ENCODE measurements around the gene TTC28.

Gene TTC28

DNA sequence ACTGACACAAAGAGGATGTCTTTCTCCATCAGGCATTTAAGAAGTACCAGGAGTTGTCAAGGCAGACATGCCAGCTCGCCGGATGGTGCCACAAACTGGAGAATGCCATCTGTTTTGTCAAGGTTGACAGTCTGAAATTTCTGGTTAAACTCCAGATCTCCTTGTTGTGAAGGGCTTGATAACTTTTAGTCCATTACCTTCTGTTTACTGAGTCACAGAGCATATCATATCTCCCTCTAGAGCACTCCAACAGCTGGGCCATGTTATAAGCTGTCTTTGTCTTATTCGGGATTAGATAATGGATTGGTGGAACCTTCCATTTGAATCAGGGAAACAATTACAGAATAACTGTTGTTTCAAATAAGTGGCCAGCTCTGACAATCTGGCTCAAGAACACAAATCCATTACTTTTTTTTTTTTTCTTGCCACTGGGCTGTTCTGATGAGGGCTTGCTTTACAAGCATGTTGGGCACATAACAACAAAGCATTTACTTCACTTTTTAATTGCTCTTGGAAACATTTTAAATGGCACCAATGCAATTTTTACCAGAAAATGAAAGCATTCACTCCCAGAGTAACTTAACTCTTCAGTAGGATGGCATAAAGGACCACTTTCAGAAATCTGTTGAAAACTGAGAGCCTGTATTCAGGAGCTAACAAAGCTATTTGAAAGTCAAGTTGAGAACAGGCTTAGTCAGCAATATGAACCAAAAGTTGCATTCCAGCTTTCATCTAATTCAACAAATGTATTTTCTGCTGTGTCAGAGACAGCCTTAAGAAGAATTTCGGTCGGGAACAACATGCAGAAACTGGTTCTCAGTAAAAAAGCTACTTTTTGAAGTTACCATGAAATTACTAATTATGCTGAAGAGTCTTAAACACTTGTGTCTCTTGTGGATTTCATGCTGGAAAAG is 533.0 kb downstream of the TTC28 start:
- ChIA-PET CTCF (interaction anchor here (1.0 to 1.8 kb wide), 2 partner anchors 9 to 15 kb away, joined by 3 to 6 read pairs; no protein-coding TSS in a partner anchor), POLR2A (no interaction called here)
- no peak for TF ChIP-seq CTCF (IDR thresholded peaks at IDR 0.05; ENCODE audit: control extremely low read depth, extremely low read depth, low read depth, missing control alignments)
- DNase-seq (ENCODE audit: extremely low spot score), result no peak

- no peak for DNase-seq (ENCODE audit: extremely low spot score)
- ChIA-PET CTCF (interaction anchor here (0.8 to 1.8 kb wide), 3 partner anchors 11 to 40 kb away, joined by 3 to 6 read pairs (median 3); no protein-coding TSS in a partner anchor), POLR2A (no interaction called here)
- no peak for TF ChIP-seq CTCF (IDR thresholded peaks at IDR 0.05; ENCODE audit: control extremely low read depth, extremely low read depth, low read depth, missing control alignments)
These were observed 535.5 kb downstream of the TTC28 start for GRCh38 chr22:28143961-28144745.

DNA sequence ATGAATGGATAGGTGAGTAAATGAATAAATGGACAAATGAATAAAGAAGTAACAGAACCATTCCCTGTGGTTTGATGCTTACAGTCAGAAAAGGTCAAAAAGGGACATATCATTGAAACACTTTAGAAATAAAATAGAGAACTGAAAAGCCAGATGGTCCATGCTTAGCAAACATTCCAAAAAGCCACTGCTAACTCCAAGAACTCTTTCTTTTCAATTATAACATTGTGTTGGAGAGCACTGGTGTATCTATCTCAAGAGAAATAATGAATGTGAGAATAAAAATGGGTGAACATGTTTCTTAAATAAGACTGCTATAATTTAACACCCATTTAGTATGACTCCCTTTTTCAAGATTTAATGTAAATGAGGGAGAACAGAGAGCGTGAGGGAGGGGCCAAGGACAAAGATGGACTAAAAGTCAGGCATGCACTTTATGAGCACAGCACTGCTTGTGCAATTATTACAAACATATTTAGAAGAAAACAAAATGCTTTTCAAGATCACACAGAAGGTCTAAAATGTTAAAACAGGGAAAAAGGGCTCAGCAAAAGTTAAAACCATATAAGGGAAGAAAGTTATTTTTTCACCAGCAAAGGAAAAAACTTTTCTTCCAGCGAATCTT is 536.3 kb downstream of the TTC28 start:
- POLR2A ChIA-PET, result no interaction called here
- no peak for TF ChIP-seq CTCF (IDR thresholded peaks at IDR 0.05; ENCODE audit: control extremely low read depth, extremely low read depth, low read depth, missing control alignments)
- DNase-seq (ENCODE audit: extremely low spot score), result no peak
- CTCF ChIA-PET, result interaction anchor here (1.8 kb wide), 1 partner anchor 19 kb away, joined by 6 read pairs; no protein-coding TSS in a partner anchor

DNA sequence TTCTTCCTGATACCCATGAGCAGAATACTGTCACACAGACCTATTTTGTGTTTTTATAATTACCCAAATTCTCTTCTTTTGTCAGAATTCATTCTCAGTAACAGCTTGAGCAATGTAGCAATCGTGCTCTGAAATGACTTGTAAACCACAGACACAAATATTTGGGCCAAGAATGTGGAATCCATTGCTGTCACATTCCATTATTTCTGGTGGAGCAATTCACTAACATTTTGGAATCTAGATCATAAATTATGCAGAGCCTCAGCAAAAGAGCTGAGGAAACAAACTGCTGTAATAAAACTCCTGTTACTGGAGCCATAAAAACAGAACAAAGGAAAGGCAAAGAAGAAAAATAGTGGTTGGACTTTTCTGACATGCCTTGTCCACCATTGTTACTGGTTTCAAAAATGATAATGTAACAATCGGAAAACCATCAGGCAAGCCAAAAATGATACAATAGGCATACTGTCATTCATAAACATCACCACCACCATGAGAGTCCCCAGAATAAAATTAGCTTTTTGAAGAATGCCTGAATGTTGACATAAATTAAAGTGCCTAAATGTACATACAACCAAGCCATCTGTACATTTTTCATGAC is 537.2 kb downstream of the TTC28 start:
- DNase-seq (ENCODE audit: extremely low spot score), result no peak
- CTCF ChIA-PET, result no interaction called here
- no peak for TF ChIP-seq CTCF (IDR thresholded peaks at IDR 0.05; ENCODE audit: control extremely low read depth, extremely low read depth, low read depth, missing control alignments)
- POLR2A ChIA-PET, result no interaction called here

DNA sequence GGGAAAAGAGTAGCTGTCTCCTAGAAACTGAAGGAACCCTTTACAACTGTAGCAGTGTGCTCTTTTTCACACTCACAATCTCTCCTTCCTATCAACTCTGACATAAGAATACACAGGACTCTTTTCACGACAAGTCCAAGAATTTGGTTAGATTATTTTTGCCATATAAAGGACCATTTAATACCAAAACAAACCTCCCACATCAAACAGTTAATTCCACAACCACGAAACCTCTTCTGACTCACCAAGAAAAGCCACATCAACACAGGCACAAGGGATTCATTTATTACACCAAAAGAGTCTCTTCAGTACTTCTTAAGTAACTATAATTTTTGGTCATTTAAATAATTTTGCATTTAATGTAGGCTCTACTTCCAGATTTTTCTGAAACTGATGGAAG is 538.0 kb downstream of the TTC28 start:
- POLR2A ChIA-PET, result no interaction called here
- DNase-seq (ENCODE audit: extremely low spot score), result no peak
- CTCF ChIA-PET, result no interaction called here
- no peak for TF ChIP-seq CTCF (IDR thresholded peaks at IDR 0.05; ENCODE audit: control extremely low read depth, extremely low read depth, low read depth, missing control alignments)

GRCh38 chr22:28139961-28140360 is 539.7 kb downstream of the TTC28 start:
- no peak for DNase-seq (ENCODE audit: extremely low spot score)
- ChIA-PET POLR2A (no interaction called here), CTCF (interaction anchor here (1.6 kb wide), 1 partner anchor 10 kb away, joined by 6 read pairs; no protein-coding TSS in a partner anchor)
- no peak for TF ChIP-seq CTCF (IDR thresholded peaks at IDR 0.05; ENCODE audit: control extremely low read depth, extremely low read depth, low read depth, missing control alignments)

Measured in GM10248 (cell line).